ENCODE measurements around the gene PPP2R5C.

Gene PPP2R5C

DNA sequence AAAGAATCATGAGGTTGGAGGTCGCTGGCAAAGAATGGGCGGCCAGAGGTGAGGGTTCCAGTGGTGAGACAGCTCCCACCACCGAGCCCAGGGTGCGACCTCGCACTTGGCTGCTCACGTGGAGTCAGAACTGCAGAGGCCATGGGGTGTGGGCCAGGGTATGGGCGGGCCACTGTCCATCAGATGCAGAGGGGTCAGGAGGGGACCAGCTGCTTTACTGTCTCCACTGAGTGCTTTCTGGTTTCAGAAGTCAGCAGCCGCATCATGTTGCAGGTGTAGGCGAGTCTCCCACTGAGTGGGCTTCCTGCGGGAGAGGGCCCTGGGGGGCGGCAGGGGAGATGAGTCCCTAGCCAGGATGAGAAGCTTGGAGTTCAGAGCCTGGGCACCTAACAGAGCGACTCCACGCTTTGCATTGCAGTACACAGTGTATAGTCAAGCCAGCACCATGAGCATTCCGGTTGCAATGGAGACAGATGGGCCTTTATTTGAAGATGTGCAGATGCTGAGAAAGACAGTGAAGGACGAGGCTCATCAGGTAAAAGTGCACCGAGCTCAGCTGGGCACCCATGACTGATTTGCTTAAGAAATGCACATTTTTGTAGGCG, 156.0 kb downstream of the PPP2R5C start:
- no peak for DNase-seq (ENCODE audit: low read depth)

DNA sequence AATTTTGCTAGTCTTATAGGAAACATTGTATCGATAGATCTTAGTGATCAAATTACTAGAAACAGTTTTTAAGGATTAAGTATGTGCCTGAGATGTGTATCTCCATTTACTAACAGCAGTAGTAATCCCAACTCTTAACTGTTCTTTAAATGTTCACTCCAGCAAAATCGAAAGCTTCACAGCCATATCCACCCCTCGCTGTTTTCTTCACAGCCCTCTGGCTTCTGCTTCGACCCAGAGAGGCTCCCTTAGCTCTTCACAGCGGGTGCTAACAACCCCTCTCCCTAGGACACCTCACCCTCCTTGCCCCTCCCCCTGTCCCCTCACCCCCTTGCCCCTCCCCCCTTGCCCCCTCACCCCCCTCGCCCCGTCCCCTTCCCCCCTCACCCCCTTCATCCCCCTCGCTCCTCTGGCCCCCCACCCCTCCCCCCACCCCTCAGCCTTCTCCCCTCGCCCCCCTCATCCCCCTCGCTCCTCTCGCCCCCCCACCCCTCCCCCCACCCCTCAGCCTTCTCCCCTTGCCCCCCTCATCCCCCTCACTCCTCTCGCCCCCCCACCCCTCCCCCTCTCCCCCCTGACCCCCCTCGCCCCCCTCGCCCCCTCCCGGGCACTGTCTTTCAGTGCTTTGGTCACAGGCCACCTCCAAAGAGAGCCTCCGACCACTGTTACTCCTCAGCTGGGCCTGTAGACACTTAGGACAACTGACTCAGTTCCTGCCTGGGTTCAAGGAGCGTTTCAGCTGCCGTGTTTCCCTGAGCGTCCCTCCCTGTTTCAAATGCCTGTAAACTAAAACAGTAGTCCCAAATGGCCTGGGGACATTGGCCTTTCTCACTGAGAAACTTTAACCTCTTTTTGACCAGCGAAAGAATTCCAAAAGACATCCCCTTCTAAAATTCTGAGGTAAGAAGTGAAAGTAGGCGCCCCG, 156.8 kb downstream of the PPP2R5C start:
- no peak for DNase-seq (ENCODE audit: low read depth)

DNA sequence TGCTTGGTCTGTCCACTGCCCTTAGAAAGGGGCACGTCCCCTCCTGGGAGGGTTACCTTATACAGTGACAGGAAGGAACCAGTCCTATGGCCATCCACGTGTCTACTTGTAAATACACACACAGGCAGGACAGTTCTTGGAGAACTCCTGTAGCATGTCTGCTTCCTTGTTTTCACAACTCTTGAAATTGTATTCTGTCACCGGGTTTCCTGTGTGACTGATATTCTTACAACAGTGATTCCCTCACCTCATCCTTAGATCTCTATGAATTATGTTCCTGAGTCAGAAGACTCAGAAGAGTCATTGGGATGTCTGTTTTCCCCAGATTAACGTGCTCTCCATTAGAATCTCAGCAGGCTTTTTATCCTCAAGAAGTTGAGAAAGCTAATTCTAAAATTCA, 158.8 kb downstream of the PPP2R5C start:
- DNase-seq (ENCODE audit: low read depth): no peak

DNA sequence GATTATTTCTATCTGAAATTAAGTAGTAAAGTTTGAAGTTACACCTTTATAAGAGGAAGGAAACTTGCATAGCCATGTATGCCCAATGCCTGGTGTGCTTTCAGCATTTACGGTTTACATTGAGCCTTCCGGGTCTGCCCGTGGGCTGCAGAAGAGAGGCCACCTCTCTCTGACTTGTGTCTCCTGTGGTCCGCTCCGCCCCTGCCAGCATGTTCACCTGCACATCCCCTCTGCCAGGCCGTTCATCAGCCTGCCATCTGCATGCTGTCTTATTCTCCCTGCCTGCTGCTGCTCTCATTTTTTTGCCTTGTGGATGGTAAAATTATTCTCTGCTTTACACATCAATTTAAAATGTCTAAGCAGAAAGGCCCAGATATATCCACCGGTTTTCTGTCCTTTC, 161.4 kb downstream of the PPP2R5C start:
- DNase-seq (ENCODE audit: low read depth): no peak

DNA sequence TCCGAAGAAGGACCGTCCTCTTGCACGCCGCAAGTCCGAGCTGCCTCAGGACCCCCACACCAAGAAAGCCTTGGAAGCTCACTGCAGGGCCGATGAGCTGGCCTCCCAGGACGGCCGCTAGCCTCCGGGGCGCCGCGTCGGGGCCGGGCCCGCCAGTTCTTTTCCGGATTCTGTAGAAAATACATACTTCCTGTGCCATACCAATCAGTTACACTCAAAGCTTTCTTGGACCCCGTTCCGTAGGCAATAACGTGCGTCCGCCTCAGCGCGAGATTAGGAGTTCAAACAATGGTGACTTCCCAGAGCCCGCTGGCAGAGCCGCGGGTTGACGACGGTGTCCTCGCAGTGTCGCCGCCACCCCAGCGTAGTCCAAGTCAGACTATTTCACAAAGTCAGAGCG, 163.6 kb downstream of the PPP2R5C start:
- DNase-seq (ENCODE audit: low read depth): no peak

DNA sequence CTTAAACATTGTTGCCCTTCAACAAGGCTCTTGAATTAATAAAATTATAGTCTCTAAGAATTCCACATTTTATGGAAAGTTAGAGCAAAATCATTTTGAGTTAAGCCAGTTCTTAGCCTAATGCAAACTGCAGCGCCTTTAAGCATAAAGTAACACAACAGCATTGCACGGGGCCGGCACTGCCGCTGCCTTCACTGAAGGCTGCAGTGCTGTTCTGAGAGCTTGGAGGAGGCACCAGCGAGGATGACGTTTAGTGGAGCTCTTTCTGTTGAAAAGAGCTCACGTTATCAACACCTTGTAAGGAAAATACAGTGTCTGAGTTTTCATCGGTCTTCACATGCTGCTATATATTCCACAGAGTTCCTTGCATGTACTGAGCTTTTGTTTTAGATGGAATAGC, 164.6 kb downstream of the PPP2R5C start:
- DNase-seq (ENCODE audit: low read depth): no peak

DNA sequence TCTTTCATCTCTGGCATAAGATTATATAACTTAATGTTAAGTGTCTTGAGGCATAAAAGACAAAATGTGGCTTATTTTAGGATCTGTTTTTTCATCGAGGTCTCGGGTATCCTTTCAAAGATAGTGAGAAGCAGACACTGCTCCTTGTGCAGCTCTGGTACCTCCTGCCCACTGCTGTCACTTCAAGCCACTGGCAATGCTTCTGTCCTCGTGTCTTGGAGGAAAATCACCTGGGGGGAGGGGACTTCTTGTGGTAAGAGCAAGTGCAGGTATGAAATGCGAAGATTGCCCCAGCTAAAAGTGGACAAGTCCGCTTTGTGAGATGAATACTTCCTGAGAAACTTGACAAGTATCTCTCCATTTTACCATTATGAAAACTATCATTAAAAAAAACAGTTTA, 165.1 kb downstream of the PPP2R5C start:
- DNase-seq (ENCODE audit: low read depth): no peak

DNA sequence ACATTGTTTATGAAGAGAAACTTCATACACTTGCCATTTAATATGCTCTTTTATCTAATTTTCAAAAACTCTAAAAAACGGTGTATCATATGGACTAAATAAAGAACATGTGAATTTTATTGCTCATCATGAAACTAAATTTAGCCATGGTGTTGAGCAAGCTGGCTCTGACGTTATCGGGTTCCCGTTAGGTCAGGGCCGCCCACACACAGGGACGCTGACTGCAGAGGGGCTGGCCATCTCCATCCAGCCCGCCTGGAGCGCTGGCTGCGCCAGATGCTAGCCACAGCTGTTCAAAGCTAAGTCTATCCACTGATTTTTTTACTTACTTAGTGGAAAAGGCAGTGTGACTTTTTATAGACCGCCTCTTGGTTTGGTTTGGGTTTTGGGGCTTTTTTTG, 166.3 kb downstream of the PPP2R5C start:
- peak; percentile 78 for DNase-seq (ENCODE audit: low read depth)

DNA sequence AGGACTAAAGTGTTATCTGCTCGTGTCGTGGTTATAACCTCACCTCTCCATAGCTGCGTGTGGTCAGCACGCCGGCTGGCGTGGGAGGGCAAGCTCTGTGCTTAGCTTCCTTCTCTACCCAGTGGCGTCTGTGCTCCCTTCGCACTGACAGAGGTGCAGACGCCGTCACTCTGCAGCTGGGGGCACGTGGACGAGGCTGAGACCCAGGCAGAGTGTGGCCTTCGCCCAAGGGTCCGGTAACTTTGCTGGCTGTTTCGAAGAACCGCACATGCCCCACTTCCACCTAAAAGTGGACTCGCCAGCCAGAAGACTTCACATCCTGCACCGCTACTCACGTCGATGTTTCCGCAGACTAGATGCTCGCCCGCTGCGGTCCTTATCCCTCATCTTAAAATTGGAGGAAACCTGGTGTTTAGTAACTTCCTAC, 166.9 kb downstream of the PPP2R5C start:
- no peak for DNase-seq (ENCODE audit: low read depth)

DNA sequence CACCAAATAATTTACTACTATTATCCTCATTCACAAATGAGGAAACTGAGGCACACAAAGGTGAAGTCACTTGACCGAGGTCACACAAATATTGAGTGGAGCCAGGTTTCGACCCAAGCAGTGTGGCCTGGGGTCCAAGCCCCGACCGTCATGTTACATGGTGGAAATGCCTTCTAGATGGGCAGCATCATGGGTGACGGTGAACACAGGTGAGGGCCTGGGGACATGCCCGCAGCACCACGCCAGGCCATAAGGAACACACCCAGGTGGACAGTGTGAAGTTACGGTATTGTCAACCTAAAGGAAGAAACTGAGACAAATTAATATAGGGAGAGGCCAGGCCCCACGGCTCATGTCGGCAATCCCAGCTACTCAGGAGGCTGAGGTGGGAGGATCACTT, 167.6 kb downstream of the PPP2R5C start:
- no peak for DNase-seq (ENCODE audit: low read depth)

DNA sequence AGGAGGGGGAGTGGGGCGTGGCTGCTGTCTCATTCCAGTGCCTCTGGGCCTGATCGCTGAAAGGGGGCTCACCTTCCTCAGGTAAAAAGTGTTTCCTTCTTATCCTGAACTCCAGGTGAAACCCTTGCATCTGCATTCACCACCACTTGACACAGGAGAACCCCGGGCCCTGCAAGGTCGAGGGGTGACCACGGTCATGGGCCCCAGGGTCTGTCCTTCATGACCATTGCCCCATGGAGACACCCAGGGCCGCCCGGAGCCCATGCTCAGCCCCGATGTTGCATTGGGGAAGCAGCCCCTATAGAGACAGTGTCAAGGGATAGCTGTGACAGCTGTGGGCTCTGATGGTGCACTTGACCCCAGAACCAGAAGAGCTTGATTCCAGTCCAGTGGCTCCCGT, 168.4 kb downstream of the PPP2R5C start:
- no peak for DNase-seq (ENCODE audit: low read depth)

DNA sequence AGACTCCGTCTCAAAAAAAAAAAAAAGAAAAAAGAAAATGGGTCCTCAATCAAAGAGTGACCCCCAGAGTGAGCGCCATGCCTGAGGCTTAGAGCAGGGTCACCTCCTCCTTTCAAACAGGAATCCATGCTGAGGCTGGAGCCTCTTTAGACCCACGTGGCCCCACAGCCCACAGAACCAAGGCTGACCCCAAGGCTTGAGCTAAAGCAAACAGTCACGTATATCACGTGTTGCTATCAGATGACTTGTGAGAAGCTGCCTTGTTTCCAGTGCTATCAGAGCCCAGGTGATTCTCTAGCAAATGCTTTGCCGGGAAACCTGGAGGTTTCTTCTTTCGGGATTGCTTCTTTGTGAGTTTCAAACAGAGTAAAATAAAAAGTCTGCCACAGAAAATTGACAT, 171.2 kb downstream of the PPP2R5C start:
- no peak for DNase-seq (ENCODE audit: low read depth)

DNA sequence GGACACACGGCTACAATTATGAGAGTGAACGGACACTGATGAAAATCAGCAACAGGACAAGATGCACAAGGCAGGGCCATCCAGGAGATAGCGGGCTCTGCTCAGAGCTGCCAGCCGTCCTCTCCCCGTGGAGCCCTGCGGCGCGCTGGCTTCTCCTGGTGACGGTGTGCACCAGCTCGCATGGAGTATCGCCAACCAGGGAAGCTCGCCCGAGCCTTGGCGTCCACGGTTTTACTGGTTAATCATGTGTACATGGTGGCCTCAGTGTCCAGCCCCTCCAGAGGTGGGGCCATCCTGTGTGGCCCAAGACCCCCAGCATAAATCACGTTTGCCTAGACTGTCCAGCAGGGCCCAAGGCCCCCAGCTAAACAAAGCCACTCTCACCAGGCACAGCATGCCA, 171.7 kb downstream of the PPP2R5C start:
- DNase-seq (ENCODE audit: low read depth): no peak

DNA sequence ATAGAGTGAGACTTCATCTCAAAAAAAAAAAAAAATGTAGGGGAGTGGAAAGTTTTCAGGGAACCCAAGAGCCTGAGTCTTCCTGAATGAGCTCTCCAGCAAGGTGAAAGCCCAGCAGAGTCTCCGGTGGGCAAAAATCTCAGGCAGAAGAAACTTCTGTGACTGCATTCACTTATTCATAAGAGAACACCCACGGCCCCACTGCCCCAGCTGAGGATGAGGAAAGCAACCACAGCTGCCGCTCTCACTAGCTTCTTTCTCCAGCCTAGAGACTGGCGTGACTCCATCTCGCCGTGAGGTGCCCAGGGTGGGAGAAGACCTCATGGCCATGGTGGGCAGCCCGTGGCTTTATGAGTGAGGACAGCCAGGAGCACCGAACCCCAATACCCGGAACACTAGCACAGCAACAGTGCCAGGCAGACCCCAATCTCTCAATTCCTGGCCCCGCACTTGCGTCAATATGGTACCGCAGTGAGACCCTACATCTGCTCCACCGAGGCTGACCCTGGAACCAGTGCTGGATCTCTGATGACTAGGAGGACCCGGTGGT, 173.2 kb downstream of the PPP2R5C start:
- no peak for DNase-seq (ENCODE audit: low read depth)

DNA sequence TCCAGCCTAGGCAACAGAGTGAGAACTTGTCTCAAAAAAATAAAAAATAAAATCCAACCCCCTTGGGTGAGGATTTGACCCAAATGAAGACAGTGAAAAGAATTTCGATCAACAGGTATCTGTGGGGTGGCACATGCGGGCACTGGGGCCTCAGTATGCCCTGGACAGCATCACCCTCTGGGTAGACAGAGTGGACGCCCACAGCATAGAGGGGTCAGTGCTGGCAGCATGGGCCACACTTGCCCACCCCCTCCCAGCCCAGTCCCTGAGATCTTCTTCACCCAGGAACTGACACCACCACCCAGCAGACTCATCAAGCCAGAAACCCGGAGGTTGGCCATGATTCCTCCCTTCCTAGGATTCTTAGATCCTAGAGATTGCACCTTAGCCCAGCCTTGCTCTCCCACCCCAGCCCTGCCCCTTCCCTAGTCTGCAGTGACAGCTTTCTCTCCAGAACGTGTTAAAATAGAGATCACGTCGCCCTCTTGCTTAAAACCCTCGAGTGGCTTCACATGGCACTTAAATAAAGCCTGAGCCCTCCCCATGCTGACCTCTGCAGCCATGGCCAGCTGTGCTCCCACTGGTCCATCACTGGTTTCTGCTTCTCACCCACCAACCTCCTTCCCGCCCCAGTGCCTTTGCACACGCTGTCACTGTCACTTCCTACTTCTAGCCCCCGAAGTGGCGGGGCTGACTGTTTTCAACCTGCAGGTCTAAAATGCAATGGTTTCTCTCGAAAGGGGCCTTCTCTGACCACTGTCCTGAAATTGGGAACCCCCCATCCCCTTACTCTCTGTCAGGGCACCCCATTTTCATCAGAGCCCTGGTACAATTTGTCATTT, 176.6 kb downstream of the PPP2R5C start:
- DNase-seq (ENCODE audit: low read depth): no peak

DNA sequence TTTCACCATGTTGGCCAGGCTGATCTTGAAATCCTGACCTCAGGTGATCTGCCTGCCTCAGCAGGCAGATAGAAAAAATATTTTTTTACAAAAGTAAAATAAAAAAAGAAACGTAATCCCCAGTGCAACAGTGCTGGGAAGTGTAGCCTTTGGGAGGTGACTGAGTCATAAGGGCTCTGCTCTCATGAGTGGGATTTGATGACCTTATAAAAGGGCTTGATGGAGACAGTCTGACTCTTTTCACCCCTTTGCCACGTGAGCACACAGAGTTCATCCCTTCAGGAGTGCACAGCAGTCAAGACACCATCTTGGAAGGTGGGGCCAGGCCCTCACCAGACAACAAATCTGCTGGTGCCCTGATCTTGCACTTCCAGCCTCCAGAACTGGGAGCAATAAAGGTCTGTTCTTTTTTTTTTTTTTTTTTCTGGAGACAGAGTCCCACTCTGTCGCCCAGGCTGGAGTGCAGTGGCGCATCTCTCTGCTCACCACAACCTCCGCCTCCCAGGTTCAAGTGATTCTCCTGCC, 178.2 kb downstream of the PPP2R5C start:
- DNase-seq (ENCODE audit: low read depth): no peak

DNA sequence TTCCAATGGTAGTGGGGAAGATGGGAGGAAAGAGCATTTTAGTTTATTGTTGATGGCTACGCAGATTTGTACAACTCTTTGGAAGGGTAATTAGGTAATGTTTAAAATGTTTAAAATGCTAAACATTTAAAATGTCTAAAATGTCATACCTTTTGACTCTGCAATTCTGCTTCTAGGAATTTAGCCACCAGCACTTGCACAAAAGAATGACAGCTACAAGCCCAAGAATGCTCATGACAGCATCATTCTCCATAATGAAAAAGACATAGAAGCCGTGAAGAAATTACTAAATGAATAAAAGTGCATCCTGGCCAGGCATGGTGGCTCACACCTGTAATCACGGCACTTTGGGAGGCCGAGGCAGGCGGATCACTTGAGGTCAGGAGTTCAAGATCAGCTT, 182.9 kb downstream of the PPP2R5C start:
- no peak for DNase-seq (ENCODE audit: low read depth)

DNA sequence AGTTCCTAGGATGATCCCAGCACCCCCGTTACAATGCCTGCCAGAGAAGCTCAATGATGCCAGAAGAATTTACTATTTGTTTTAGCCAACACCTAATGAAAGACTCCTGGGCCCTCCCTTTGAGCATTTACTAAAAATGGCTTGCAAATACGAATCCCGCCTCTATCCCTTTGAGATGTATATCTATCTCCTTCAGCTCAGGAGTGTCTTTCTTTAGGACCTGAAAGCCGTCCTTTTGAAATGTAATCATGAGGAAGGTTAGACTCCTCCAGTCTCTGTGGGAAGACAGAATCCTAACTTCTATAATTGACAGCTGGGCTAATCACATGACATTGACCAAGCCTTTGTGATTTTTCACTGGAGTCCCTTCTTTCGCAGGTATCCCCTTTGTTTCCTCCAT, 183.7 kb downstream of the PPP2R5C start:
- no peak for DNase-seq (ENCODE audit: low read depth)

DNA sequence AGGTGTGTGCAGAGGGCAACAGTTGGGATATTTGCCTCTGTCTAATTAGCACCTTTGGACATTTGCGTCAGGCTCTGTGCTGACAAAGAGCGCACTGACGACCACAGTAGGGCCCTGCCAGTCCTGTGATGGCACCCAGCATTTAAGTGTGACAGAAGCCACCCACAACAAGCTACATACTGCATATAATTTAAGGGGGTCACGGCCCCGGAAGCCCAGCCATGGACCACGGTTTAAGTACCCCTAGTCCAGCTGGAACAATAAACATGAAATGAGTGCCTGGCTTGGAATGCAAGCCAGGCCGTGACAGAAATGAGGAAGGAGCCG, 186.0 kb downstream of the PPP2R5C start:
- DNase-seq (ENCODE audit: low read depth): no peak

DNA sequence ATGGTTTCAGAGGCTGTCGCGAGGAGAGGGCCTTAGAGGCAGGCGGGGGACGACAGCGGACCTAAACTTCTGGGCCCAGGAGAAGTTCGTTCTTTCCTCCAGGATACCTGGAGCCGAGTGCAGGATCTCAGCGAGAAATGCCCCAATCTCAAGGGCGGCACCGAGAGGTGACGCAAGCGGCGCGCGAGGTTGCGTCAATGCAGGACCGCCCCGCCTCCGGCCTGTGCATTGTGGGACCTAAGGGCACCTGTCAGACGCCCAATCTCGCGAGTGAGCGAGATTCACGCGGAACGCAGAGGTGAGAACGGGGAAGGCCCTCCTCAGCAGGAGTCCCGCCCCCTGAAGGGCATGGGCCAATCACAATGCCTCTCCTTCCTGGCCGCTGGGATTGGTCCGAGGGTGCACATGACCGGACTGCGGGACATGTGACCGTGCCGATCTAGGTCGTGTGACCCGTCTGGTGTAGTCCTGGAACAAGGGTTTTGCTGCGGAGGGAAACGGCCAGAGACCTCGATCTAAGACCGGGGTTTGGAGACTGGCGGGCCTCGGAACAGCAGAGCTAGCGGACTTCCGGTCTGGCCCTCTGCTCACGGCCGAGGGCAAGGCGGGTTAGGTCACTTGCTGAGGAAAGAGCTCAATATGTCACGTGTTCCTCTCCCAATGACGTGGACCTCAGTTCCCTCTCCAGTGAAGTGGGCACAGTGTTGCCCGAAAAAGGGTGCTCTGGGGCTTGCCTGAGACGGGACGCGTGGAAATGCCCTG, 186.6 kb downstream of the PPP2R5C start:
- peak; percentile 98 for DNase-seq (ENCODE audit: low read depth)

DNA sequence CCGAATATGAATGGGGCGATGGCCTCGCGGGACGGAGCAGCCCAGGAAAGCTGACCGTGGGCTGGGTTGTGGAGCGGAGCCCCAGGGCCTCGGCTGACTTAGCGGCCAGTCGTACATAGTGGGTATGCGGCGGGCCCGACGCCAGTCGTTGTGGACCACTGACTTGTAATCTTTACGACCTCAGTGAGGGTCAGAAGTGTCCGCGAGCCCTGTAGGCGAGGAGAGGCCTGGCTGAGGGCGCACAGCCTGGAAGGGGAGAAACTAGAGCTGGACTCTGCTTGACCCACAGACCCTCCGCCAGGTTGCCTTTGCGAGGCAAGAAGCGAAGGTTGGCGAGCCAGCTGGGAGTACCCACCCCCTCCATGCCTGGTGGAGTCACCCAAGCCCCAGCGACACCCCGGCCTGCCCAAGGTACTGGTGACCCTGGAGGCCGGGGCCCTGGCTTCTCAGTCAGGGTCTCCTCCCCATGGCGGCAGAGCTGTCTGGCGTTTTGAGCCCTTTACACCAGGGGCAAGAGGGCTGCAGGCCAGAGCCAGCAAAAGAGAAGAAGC, 187.2 kb downstream of the PPP2R5C start:
- no peak for DNase-seq (ENCODE audit: low read depth)

Data from GM04503 (cell line).